ENCODE results near the gene PTPRG.

- TF ChIP-seq CTCF (IDR thresholded peaks at IDR 0.05) (no peak), POLR2A (IDR thresholded peaks at IDR 0.05) (no peak)
Observed at GRCh38 chr3:61730577-61731231, 169.3 kb downstream of the PTPRG start.

Data from body of pancreas (tissue), 4 donors.